GM03348 (cell line): ENCODE results near the gene SEC14L3.

Experiments used
- DNase-seq: peaks from one replicate; pipeline ENCODE4 v3.0.0; 2012; ENCODE audit warnings: low spot score

SEC14L3 gene

GRCh38 chr22:30422481-30423300 is 49.1 kb downstream of the SEC14L3 start:
- DNase-seq: peak; percentile 84

DNA sequence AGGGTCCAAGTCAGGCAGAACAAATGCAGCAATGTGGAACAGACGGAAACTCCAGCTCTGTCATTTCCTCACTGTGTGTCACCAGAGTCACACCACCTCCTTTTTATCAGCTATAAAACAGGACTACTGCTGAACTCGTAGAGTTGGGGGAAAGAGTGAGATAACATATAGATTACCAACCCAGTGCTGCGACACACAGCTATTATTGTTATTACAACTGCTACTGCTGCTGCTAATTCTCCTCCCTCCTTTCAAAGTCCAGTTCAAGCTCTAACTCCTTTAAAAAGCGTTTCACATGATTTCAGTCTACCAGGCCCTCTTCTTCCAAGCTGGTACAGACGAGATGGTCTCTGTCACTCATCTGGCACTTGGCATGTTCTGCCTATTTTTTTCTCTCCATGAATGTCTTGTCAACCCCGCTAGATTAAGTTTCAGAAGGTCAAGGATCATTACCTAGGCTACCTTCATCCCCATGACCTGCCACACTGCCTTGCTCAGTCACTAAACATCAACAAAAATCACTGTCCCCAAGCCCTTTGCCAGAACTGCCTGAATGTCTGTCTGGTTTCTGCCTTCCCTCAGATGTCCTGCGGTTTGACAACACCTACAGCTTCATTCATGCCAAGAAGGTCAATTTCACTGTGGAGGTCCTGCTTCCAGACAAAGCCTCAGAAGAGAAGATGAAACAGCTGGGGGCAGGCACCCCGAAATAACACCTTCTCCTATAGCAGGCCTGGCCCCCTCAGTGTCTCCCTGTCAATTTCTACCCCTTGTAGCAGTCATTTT is 49.9 kb downstream of the SEC14L3 start:
- no peak for DNase-seq

DNA sequence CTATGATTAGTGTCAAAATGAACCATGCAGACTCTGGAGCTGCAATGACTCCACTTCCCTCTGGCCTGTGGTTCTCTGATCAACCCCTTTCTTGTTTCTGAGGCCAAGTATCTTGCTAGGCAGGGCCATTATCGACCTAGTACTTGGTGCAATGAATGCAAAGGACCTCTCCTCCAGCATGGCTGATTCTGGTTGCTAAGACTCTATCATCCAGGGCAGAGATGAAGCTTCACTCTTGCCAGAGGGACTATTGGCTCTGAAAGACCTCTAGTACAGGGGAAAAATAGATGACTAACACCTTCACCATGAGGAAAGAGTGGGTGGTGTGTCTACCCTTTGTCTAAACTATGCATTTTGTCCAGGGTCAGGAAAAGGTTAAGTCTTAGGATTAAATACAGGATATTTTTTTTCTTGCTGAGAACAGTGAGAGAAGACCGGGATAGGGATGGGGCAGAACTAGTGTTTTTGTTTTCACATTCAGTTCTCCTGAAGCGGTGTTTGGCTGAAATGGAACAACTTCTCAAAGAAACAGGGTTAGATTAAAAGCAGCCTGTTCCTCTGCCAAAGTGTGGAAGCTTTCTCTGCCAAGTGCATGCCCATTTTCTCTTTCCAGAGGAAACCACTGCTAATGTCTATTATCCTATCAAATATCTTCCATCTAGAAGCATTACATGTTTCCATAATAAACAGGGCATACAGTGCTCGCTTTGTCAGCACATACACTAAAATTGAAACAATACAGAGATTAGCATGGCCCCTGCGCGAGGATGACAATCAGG is 51.3 kb downstream of the SEC14L3 start:
- DNase-seq: peak; percentile 82

GRCh38 chr22:30416837-30417236 is 55.0 kb downstream of the SEC14L3 start:
- no peak for DNase-seq

GRCh38 chr22:30416403-30416802 is 55.4 kb downstream of the SEC14L3 start:
- no peak for DNase-seq

- no peak for DNase-seq
These were observed 57.2 kb downstream of the SEC14L3 start for GRCh38 chr22:30414525-30415047.

DNA sequence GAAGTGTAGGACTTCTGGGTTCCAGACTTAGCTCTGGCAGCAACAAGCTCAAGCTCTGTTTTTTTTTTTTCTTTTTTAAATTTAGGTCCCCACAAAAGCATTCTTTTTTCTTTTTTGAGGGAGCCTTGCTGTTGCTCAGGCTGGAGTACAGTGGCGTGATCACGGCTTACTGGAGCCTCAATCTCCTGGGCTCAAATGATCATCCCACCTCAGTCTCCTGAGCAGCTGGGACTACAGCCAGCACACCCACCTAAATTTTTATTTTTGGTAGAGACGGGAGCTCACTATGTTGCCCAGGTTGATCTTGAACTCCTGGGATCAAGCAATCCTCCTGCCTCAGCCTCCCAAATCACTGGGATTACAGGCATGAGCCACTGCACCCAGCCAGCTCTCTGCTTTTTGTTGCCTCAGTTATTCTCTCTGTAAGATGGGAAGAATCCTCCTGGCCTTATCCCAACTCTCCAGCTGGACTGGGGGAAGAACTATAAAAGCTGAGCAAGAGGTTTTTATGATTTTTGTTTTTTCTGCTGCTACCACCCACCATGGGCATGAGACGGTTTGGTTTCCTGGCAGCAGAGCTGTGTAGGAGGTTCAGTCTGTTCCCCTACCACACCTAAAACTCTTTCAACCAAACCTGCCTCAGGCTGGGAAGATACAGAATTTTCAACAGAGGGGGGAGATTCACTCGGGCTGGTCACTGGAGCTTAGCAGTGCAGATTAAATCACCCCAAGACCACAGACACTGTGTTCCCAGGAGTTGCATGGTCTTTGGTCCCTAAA is 57.9 kb downstream of the SEC14L3 start:
- no peak for DNase-seq

DNA sequence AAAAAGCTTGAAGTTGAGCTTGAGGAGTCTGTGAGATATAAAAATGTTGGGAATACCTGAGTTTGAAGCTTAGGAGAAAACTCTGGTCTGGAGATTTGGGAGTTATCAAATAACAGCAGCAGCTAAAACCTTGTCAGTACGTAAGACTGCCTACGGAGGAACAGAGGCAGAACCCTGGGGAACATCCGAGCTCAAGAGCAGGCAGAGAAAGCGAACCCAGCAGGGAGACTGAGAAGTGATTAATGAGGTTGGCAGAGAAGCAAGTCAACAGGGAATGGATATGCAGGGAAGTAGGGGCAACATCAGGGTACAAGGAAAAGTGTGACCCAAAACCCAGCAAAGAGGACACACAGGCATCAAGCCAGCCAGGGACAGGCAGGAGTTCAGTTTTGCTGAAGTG is 58.8 kb downstream of the SEC14L3 start:
- no peak for DNase-seq

GRCh38 chr22:30411780-30412179 is 60.0 kb downstream of the SEC14L3 start:
- DNase-seq: no peak
